ENCODE data around the gene CNTNAP2.

Gene CNTNAP2

DNA sequence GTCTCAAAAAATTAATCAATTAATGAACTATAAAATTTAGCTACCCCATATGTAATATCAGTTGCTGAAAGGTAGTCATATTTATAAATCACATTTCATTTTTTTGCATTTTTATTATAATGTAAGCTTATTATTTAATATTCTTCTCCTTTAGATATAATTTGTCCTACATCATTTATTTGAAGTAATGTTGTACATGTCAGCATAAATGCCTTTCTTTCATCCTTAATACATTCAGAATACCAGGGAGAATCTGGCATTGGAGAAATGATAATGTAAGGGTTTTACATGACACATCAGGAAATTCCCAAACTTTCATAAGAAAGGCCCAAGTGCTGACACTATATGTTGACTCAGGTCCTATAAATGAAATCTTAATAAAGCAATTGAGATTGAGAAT lies 742.1 kb downstream of the CNTNAP2 start:
- Histone ChIP-seq H3K9ac (ENCODE audit: low read length) (no peak overlapping the region), H3K4me1 (ENCODE audit: control insufficient read depth, low read depth, low read length) (no peaks in the 10 kb centered on the region), H3K9me3 (ENCODE audit: control insufficient read depth, low read depth, low read length) (no peaks in the 10 kb centered on the region), H3K27me3 (ENCODE audit: control insufficient read depth, insufficient read depth, low read length) (no peaks in the 10 kb centered on the region), H3K36me3 (ENCODE audit: control insufficient read depth, low read depth, low read length) (no peaks in the 10 kb centered on the region), H3K4me3 (ENCODE audit: low read length) (no peak overlapping the region), H3K27ac (ENCODE audit: low read length) (no peak overlapping the region)

DNA sequence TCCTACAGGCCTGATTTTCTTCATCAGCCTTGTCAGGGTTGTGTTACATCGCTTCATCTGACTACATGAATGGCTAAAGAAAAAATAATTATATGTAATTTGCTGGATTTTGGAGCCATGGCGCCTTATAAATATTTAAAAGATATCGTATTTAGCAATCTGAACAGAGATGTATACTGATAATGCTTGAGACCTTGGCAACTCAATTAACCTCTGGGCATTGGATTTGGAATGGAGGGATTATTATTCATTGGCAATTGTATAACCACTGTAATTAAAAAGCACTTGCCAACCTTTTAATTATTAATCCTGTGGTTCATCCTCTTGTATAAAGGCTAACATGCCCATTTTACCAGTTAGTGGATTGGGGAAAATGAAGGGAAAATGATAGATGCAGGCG lies 745.1 kb downstream of the CNTNAP2 start:
- Histone ChIP-seq H3K4me3 (ENCODE audit: low read length) (no peak overlapping the region), H3K27ac (ENCODE audit: low read length) (no peak overlapping the region), H3K9me3 (ENCODE audit: control insufficient read depth, low read depth, low read length) (no peaks in the 10 kb centered on the region), H3K9ac (ENCODE audit: low read length) (no peak overlapping the region), H3K27me3 (ENCODE audit: control insufficient read depth, insufficient read depth, low read length) (no peaks in the 10 kb centered on the region), H3K4me1 (ENCODE audit: control insufficient read depth, low read depth, low read length) (no peaks in the 10 kb centered on the region), H3K36me3 (ENCODE audit: control insufficient read depth, low read depth, low read length) (no peaks in the 10 kb centered on the region)

DNA sequence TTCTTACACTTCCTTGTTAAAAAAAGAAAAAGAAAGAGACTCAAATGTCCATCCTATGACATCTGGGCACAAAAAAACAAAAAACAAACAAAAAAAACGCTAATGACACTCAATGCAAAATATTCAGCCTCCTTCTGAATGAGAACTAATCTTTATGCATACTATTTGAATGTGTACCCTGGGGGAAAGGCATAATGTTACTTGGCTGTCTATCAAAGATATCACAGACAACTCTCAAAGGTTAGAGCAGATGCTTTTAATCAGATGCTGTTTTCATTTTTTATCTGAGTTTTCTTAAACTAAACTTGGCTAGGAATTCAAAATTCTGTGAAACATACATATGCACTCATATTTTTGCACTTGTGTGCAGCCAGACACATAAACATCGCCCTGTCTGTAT lies 745.8 kb downstream of the CNTNAP2 start:
- no peak overlapping the region for H3K9ac ChIP-seq (ENCODE audit: low read length)
- no peaks in the 10 kb centered on the region for H3K9me3 ChIP-seq (ENCODE audit: control insufficient read depth, low read depth, low read length)

DNA sequence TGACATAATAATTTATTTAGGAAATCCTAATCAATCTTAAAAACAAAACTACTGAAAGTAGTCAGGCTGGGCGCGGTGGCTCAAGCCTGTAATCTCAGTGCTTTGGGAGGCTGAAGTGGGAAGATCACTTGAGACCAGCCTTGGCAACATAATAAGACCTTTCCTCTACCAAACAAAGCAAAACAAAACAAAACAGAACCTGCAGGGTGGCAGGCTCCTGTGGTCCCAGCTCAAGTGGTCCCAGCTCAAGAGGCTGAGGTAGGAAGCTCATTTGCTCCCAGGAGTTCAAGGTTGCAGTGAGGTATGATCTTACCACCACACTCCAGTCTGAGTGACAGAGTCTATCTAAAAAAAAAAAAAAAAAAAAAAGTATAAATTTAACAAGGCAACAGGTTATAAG lies 748.0 kb downstream of the CNTNAP2 start:
- no peaks in the 10 kb centered on the region for H3K36me3 ChIP-seq (ENCODE audit: control insufficient read depth, low read depth, low read length)
- H3K4me3 ChIP-seq (ENCODE audit: low read length), result no peak overlapping the region
- no peaks in the 10 kb centered on the region for H3K4me1 ChIP-seq (ENCODE audit: control insufficient read depth, low read depth, low read length)
- no peak overlapping the region for H3K9ac ChIP-seq (ENCODE audit: low read length)
- H3K27me3 ChIP-seq (ENCODE audit: control insufficient read depth, insufficient read depth, low read length), result no peaks in the 10 kb centered on the region
- H3K9me3 ChIP-seq (ENCODE audit: control insufficient read depth, low read depth, low read length), result no peaks in the 10 kb centered on the region
- H3K27ac ChIP-seq (ENCODE audit: low read length), result no peak overlapping the region

More for the DNA sequence above, 745.8 kb downstream of the CNTNAP2 start:
- H3K36me3 ChIP-seq (ENCODE audit: control insufficient read depth, low read depth, low read length), result no peaks in the 10 kb centered on the region
- no peaks in the 10 kb centered on the region for H3K27me3 ChIP-seq (ENCODE audit: control insufficient read depth, insufficient read depth, low read length)
- H3K4me1 ChIP-seq (ENCODE audit: control insufficient read depth, low read depth, low read length), result no peaks in the 10 kb centered on the region
- no peak overlapping the region for H3K4me3 ChIP-seq (ENCODE audit: low read length)
- no peak overlapping the region for H3K27ac ChIP-seq (ENCODE audit: low read length)

DNA sequence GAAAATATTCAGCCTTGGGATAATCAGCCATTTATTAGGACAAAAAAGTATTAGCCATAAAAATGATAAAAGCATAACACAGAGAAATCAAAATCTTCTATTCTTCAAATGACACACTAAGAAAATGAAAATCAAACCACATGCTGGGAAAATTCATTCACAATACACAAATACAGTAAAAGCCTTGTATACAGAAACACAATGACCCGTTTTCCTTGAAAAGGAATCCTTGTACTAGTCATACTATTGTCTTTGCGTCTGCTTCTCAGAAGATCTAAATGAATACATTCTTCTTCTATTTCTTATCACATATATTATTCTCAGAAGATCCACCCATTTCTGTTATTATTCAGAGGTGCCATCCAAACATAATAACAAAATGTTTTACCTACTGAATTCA lies 749.1 kb downstream of the CNTNAP2 start:
- Histone ChIP-seq H3K27ac (ENCODE audit: low read length) (no peak overlapping the region), H3K9ac (ENCODE audit: low read length) (no peak overlapping the region), H3K36me3 (ENCODE audit: control insufficient read depth, low read depth, low read length) (no peaks in the 10 kb centered on the region), H3K4me3 (ENCODE audit: low read length) (no peak overlapping the region), H3K27me3 (ENCODE audit: control insufficient read depth, insufficient read depth, low read length) (no peaks in the 10 kb centered on the region), H3K4me1 (ENCODE audit: control insufficient read depth, low read depth, low read length) (no peaks in the 10 kb centered on the region), H3K9me3 (ENCODE audit: control insufficient read depth, low read depth, low read length) (no peaks in the 10 kb centered on the region)

DNA sequence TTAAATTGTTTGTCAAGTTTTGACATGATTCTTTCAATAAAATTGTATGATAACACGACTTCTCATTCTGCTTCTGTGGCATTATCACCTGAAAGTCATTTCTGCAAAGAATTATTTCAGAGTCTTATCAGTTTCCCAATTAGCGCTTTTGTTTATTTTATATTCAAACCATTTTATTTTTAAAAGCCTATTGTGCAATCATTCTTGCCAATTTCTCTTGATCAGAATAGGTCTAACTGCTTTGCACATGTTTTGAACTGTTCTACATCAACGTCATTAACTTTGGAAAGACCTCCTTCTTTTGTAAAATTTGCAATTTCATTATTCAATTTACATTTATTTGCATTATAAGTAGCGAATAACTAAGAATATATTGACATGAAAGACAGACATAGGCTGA lies 758.1 kb downstream of the CNTNAP2 start:
- Histone ChIP-seq H3K27ac (ENCODE audit: low read length) (no peak overlapping the region), H3K9ac (ENCODE audit: low read length) (no peak overlapping the region), H3K4me3 (ENCODE audit: low read length) (no peak overlapping the region), H3K27me3 (ENCODE audit: control insufficient read depth, insufficient read depth, low read length) (no peaks in the 10 kb centered on the region), H3K9me3 (ENCODE audit: control insufficient read depth, low read depth, low read length) (no peaks in the 10 kb centered on the region), H3K36me3 (ENCODE audit: control insufficient read depth, low read depth, low read length) (no peaks in the 10 kb centered on the region), H3K4me1 (ENCODE audit: control insufficient read depth, low read depth, low read length) (peaks cover 16% of the 10 kb centered on the region)

DNA sequence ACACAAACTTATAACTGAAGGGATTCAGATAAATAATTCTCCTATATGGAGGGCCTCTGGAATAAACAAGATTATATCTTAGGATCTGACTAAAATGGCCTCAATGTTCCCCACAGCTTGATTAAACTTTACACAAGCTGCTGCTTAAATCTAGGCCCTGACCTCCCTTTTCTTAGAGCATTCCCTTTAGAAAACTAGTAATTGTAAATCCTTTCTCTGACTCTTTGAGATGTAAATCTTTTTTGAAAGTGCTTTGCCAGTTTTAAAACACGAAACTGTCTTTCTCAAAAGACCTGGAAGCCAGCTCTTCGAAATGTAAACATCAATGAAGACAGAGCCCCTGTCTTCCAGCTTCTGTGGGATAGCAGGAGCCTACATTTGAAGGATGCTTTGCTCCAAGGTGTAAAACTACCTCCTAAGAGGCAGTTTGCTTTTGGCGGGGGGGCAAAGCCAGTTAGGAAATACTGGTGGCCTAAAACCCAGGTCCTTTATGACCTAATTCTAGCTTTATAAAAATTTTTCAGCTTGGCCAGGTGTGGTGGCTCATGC lies 758.7 kb downstream of the CNTNAP2 start:
- H3K9me3 ChIP-seq (ENCODE audit: control insufficient read depth, low read depth, low read length), result no peaks in the 10 kb centered on the region
- peaks cover 16% of the 10 kb centered on the region for H3K4me1 ChIP-seq (ENCODE audit: control insufficient read depth, low read depth, low read length)
- H3K36me3 ChIP-seq (ENCODE audit: control insufficient read depth, low read depth, low read length), result no peaks in the 10 kb centered on the region
- H3K9ac ChIP-seq (ENCODE audit: low read length), result no peak overlapping the region
- H3K4me3 ChIP-seq (ENCODE audit: low read length), result no peak overlapping the region
- H3K27me3 ChIP-seq (ENCODE audit: control insufficient read depth, insufficient read depth, low read length), result no peaks in the 10 kb centered on the region
- peak overlapping the region; percentile 18 for H3K27ac ChIP-seq (ENCODE audit: low read length)

DNA sequence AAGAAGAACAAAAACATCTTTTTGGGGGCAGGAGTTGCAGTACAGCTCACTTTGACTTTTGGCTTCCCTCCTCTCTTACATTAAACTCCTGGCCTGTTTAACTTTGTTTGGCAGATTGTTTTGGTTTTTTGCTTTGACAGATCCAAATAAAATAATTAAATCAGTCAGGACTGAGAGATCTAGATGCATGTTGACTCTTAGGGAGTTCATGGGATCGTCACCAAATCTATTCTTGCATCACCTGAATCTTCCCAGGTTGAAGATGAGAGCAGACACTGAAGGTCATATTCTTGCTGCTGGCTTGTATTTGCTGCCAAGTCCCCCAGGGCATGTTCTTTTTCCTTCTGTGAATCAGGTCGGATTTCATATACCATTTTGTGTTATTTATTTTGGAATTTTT lies 759.4 kb downstream of the CNTNAP2 start:
- H3K4me1 ChIP-seq (ENCODE audit: control insufficient read depth, low read depth, low read length), result peaks cover 16% of the 10 kb centered on the region
- H3K9ac ChIP-seq (ENCODE audit: low read length), result no peak overlapping the region
- no peak overlapping the region for H3K4me3 ChIP-seq (ENCODE audit: low read length)
- no peak overlapping the region for H3K27ac ChIP-seq (ENCODE audit: low read length)
- H3K9me3 ChIP-seq (ENCODE audit: control insufficient read depth, low read depth, low read length), result no peaks in the 10 kb centered on the region
- no peaks in the 10 kb centered on the region for H3K27me3 ChIP-seq (ENCODE audit: control insufficient read depth, insufficient read depth, low read length)
- H3K36me3 ChIP-seq (ENCODE audit: control insufficient read depth, low read depth, low read length), result no peaks in the 10 kb centered on the region

DNA sequence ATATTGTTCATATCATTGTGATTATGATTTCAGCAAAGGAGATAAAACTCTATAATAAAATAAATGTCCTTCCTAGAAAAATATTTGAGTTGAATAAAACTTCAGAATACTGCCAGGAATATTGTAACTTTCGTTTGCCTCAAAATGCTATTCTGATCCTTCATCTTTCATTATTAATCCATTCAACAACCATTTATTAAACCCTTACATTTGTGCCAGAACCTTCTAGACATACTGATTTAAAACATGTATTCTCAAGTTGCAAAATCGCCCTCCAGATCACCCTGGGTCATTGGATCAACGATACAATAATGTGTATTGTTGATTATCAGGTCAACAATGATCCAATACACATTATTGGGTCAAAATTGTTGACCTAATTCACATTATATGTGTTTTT lies 759.8 kb downstream of the CNTNAP2 start:
- Histone ChIP-seq H3K27me3 (ENCODE audit: control insufficient read depth, insufficient read depth, low read length) (no peaks in the 10 kb centered on the region), H3K9me3 (ENCODE audit: control insufficient read depth, low read depth, low read length) (no peaks in the 10 kb centered on the region), H3K27ac (ENCODE audit: low read length) (no peak overlapping the region), H3K4me1 (ENCODE audit: control insufficient read depth, low read depth, low read length) (peaks cover 16% of the 10 kb centered on the region), H3K36me3 (ENCODE audit: control insufficient read depth, low read depth, low read length) (no peaks in the 10 kb centered on the region), H3K9ac (ENCODE audit: low read length) (no peak overlapping the region), H3K4me3 (ENCODE audit: low read length) (no peak overlapping the region)

DNA sequence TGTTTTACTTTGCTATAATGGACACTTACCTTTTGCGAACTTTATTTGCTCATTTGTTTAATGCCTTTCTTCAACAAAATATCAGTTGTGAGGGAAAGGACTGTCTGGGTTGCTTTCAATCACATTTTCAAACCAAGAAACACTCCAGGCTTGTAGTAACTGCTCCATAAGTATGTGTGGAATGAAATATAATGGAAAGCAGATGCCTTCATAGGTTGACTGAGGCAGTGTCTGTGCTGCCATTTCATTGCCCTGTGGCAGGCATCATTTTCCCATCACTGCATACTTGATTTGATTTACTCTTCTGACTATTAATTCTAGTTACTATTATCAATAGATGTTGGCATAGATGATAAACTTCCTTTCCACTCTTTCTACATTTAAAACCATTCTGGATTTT lies 762.3 kb downstream of the CNTNAP2 start:
- H3K4me3 ChIP-seq (ENCODE audit: low read length), result no peak overlapping the region
- H3K9me3 ChIP-seq (ENCODE audit: control insufficient read depth, low read depth, low read length), result no peaks in the 10 kb centered on the region
- H3K36me3 ChIP-seq (ENCODE audit: control insufficient read depth, low read depth, low read length), result no peaks in the 10 kb centered on the region
- no peaks in the 10 kb centered on the region for H3K27me3 ChIP-seq (ENCODE audit: control insufficient read depth, insufficient read depth, low read length)
- H3K9ac ChIP-seq (ENCODE audit: low read length), result no peak overlapping the region
- H3K4me1 ChIP-seq (ENCODE audit: control insufficient read depth, low read depth, low read length), result peaks cover 16% of the 10 kb centered on the region
- H3K27ac ChIP-seq (ENCODE audit: low read length), result no peak overlapping the region

DNA sequence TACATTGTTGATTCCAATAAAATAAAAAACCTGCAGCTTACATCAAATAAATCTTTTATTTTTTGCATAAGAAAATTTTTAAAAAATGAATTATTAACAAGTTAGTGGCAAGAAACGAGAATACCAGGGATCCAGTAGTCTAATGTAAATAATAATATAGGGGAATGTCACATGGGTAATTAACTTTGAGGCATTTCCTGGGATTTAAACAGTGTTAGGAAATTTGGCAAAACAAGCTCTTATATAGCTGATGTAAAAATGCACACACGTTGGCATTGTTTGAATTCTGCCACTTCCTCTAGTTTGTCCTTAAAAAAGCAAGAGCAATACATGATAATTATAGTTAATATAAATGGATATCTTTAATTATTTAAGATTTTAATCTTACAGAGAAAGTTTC lies 768.6 kb downstream of the CNTNAP2 start:
- no peaks in the 10 kb centered on the region for H3K27me3 ChIP-seq (ENCODE audit: control insufficient read depth, insufficient read depth, low read length)
- no peak overlapping the region for H3K4me3 ChIP-seq (ENCODE audit: low read length)
- H3K9ac ChIP-seq (ENCODE audit: low read length), result no peak overlapping the region
- no peaks in the 10 kb centered on the region for H3K36me3 ChIP-seq (ENCODE audit: control insufficient read depth, low read depth, low read length)
- H3K9me3 ChIP-seq (ENCODE audit: control insufficient read depth, low read depth, low read length), result no peaks in the 10 kb centered on the region
- H3K4me1 ChIP-seq (ENCODE audit: control insufficient read depth, low read depth, low read length), result no peaks in the 10 kb centered on the region
- H3K27ac ChIP-seq (ENCODE audit: low read length), result no peak overlapping the region

DNA sequence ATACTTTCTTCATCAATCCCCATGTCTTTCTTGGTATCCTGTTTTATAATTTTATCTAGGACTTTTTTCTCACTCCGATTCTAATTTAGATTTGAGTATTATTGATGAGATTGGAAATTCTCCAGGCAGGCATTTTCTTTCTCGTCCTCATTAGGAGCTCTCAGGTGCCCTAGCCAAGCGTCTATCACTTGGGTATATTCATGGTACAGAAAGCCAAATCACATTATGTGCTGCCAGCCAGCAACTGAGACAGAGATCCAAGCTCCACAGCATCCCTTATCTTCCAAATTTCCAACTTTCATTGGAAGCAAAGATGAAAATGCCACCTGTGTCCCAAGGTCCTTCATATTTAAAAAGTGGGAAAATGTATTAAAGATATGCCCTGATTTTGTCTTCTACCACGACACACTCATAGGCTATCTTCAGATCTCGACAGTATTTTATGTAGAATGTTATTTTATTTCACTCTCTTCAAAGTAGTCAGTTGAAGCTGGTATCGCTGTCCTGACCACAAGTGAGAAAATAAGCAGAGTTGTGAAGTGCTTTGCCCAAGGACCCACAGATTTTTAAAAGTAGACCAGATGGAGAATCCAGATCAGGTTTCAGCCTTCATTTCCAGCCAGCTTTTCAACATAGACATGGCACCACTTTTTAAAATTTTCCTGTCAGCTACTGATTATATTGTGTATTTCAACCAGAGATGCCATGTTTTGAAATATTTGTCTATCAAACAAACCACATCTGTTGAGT lies 773.4 kb downstream of the CNTNAP2 start:
- no peak overlapping the region for H3K9ac ChIP-seq (ENCODE audit: low read length)
- H3K27ac ChIP-seq (ENCODE audit: low read length), result no peak overlapping the region

More for the DNA sequence above, 773.4 kb downstream of the CNTNAP2 start:
- Histone ChIP-seq H3K4me1 (ENCODE audit: control insufficient read depth, low read depth, low read length) (no peaks in the 10 kb centered on the region), H3K27me3 (ENCODE audit: control insufficient read depth, insufficient read depth, low read length) (no peaks in the 10 kb centered on the region), H3K36me3 (ENCODE audit: control insufficient read depth, low read depth, low read length) (no peaks in the 10 kb centered on the region), H3K9me3 (ENCODE audit: control insufficient read depth, low read depth, low read length) (no peaks in the 10 kb centered on the region), H3K4me3 (ENCODE audit: low read length) (no peak overlapping the region)
